Vagina (tissue), 2 donors: ENCODE measurements around the gene MED12L. TPM values are rescaled to one million over a fixed set of nuclear protein-coding genes. Genes with fewer than 3 reads are reported as not detected.

Experiments
- DNase-seq, 2 donors: peaks; one replicate each; pipeline ENCODE4 v3.0.0-alpha.2; 2017; ENCODE audit errors: extremely low spot score in 2 of 2
- H3K27ac ChIP-seq: fragments of 200-600 bp; sonication (generic); one replicate; pipeline ENCODE4 v1.5.1; 2019
- H3K27me3 ChIP-seq: fragments of 200-600 bp; sonication (generic); one replicate; pipeline ENCODE4 v1.5.1; 2019
- H3K36me3 ChIP-seq, 2 donors: fragments of 200-600 bp; sonication (generic); one replicate each; pipeline ENCODE4 v1.5.1; 2017 to 2019
- H3K4me1 ChIP-seq: fragments of 200-600 bp; sonication (generic); one replicate; pipeline ENCODE4 v1.5.1; 2019
- H3K4me3 ChIP-seq, 2 donors: fragments of 200-600 bp; sonication (generic); 1 replicate in 1 of 2; 2 replicates in 1 of 2; pipeline ENCODE4 v1.5.1; 2016 to 2019
- H3K9me3 ChIP-seq: fragments of 200-600 bp; sonication (generic); one replicate; pipeline ENCODE4 v1.5.1; 2019
- POLR2A ChIP-seq, 2 donors: fragments of 450-650 bp; IDR thresholded peaks; one replicate each; pipeline ENCODE4 v1.6.1; 2017; ENCODE audit warnings: antibody characterized with exemption in 2 of 2, mild to moderate bottlenecking in 2 of 2, moderate library complexity in 2 of 2
- POLR2AphosphoS5 ChIP-seq, 2 donors: sonication (generic); formaldehyde crosslinking; IDR thresholded peaks; one replicate each; pipeline ENCODE4 v1.9.0; 2017; ENCODE audit warnings: antibody characterized with exemption in 2 of 2, mild to moderate bottlenecking in 2 of 2, low read depth in 1 of 2; ENCODE audit not compliant: insufficient read depth in 1 of 2
- intact Hi-C: fragments of 100-400 bp; cut with DNase I; formaldehyde crosslinking; loops from one replicate; pipeline ENCODE4 v1.15.1; 2023
- total RNA-seq: library from RNA; depleted of rRNA; stranded (reverse); fragments of >200 nt; gene quantifications from one replicate; pipeline ENCODE4 v1.2.3, GENCODE V29; 2016
- TF ChIP-seq, protein P1 (sequence below), 3 experiments: fragments of 450-650 bp in 2 of 3; fragments of 200-600 bp in 1 of 3; sonication (generic) in 1 of 3; IDR thresholded peaks; one replicate each; pipeline ENCODE4 v1.5.1; 2017 to 2019; ENCODE audit warnings: antibody characterized with exemption in 3 of 3, mild to moderate bottlenecking in 2 of 3, moderate library complexity in 2 of 3

The MED12L gene
- total RNA-seq, 1 donor from 2014 or later = 1.7 TPM

GRCh38 chr3:151400341-151400740 is 314.9 kb downstream of the MED12L start:
- intact Hi-C loops = no loop called here
- Histone ChIP-seq H3K9me3 (no peaks in the 10 kb centered on the region), H3K4me3 (no peak overlapping the region), H3K36me3 (no peaks in the 10 kb centered on the region), H3K27ac (no peak overlapping the region), H3K4me1 (no peaks in the 10 kb centered on the region), H3K27me3 (no peaks in the 10 kb centered on the region)
- DNase-seq = no peak
- TF ChIP-seq POLR2A (IDR thresholded peaks at IDR 0.05) = no peak
- no peak for TF ChIP-seq POLR2AphosphoS5 (IDR thresholded peaks at IDR 0.05; ENCODE audit: insufficient read depth in 1 of 2, low read depth in 1 of 2)
- TF ChIP-seq, protein P1, sequence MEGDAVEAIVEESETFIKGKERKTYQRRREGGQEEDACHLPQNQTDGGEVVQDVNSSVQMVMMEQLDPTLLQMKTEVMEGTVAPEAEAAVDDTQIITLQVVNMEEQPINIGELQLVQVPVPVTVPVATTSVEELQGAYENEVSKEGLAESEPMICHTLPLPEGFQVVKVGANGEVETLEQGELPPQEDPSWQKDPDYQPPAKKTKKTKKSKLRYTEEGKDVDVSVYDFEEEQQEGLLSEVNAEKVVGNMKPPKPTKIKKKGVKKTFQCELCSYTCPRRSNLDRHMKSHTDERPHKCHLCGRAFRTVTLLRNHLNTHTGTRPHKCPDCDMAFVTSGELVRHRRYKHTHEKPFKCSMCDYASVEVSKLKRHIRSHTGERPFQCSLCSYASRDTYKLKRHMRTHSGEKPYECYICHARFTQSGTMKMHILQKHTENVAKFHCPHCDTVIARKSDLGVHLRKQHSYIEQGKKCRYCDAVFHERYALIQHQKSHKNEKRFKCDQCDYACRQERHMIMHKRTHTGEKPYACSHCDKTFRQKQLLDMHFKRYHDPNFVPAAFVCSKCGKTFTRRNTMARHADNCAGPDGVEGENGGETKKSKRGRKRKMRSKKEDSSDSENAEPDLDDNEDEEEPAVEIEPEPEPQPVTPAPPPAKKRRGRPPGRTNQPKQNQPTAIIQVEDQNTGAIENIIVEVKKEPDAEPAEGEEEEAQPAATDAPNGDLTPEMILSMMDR (IDR thresholded peaks at IDR 0.05) = no peak

GRCh38 chr3:151402349-151402748 is 316.9 kb downstream of the MED12L start:
- no peak for TF ChIP-seq POLR2AphosphoS5 (IDR thresholded peaks at IDR 0.05; ENCODE audit: insufficient read depth in 1 of 2, low read depth in 1 of 2)
- TF ChIP-seq, protein P1 (IDR thresholded peaks at IDR 0.05) = no peak
- no peak for TF ChIP-seq POLR2A (IDR thresholded peaks at IDR 0.05)
- Histone ChIP-seq H3K4me3 (no peak overlapping the region), H3K9me3 (no peaks in the 10 kb centered on the region), H3K4me1 (no peaks in the 10 kb centered on the region), H3K36me3 (no peaks in the 10 kb centered on the region), H3K27ac (no peak overlapping the region), H3K27me3 (no peaks in the 10 kb centered on the region)
- DNase-seq = no peak
- intact Hi-C loops = no loop called here

DNA sequence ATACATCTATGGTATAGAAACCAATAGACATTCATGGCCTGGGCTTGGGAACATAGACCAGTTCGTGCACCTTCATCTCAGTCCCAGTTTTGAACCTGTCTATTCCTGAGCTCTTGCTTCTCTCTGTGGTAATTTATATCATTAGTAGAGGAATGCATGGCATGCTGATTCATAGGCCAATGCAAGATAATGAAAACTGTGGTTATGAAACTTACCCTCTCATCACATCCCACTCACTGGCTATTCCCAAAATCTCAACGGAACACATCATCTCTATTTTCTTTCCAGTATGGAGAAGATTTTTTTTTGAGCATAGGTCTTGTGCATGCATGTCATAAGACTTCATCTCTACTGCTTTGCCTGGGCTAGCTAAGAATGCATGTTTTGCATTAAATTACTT is 317.8 kb downstream of the MED12L start:
- intact Hi-C loops = no loop called here
- no peaks in the 10 kb centered on the region for H3K27me3 ChIP-seq

GRCh38 chr3:151404316-151404715 is 318.9 kb downstream of the MED12L start:
- H3K36me3 ChIP-seq = no peaks in the 10 kb centered on the region
- no peaks in the 10 kb centered on the region for H3K27me3 ChIP-seq
- no peaks in the 10 kb centered on the region for H3K4me1 ChIP-seq
- H3K27ac ChIP-seq = no peak overlapping the region
- no peak for TF ChIP-seq POLR2AphosphoS5 (IDR thresholded peaks at IDR 0.05; ENCODE audit: insufficient read depth in 1 of 2, low read depth in 1 of 2)
- no peak for TF ChIP-seq POLR2A (IDR thresholded peaks at IDR 0.05)
- TF ChIP-seq, protein P1 (IDR thresholded peaks at IDR 0.05) = no peak
- DNase-seq = no peak
- no peaks in the 10 kb centered on the region for H3K9me3 ChIP-seq
- no peak overlapping the region for H3K4me3 ChIP-seq
- intact Hi-C loops = no loop called here

More for the DNA sequence above, 317.8 kb downstream of the MED12L start:
- no peak overlapping the region for H3K4me3 ChIP-seq
- TF ChIP-seq POLR2AphosphoS5 (IDR thresholded peaks at IDR 0.05; ENCODE audit: insufficient read depth in 1 of 2, low read depth in 1 of 2) = no peak
- no peak for TF ChIP-seq POLR2A (IDR thresholded peaks at IDR 0.05)
- TF ChIP-seq, protein P1 (IDR thresholded peaks at IDR 0.05) = no peak
- H3K9me3 ChIP-seq = no peaks in the 10 kb centered on the region
- no peak overlapping the region for H3K27ac ChIP-seq
- no peaks in the 10 kb centered on the region for H3K4me1 ChIP-seq
- no peaks in the 10 kb centered on the region for H3K36me3 ChIP-seq
- no peak for DNase-seq

DNA sequence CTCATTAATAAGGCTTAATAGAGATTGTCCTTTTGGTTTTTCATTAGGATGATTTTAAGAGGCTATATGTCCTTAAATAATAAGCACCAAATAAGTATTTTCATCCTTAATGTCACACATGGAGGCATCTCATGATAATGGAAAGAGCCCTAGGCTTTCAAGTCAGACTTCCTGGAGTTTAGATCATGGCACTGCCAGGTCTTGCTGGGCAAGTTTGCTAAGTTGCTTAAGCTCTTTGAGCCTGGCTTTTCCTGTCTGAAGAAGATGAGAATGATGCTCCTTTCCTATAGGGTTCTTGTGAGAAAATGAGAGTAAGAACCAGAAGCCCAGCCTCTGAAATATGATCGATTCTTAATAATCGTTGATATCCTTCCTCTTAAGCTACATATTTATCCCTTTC is 322.5 kb downstream of the MED12L start:
- Histone ChIP-seq H3K27ac (no peak overlapping the region), H3K27me3 (no peaks in the 10 kb centered on the region), H3K36me3 (no peaks in the 10 kb centered on the region), H3K9me3 (no peaks in the 10 kb centered on the region), H3K4me3 (no peak overlapping the region), H3K4me1 (no peaks in the 10 kb centered on the region)
- DNase-seq = no peak
- intact Hi-C loops = no loop called here
- no peak for TF ChIP-seq POLR2A (IDR thresholded peaks at IDR 0.05)
- TF ChIP-seq, protein P1 (IDR thresholded peaks at IDR 0.05) = no peak
- no peak for TF ChIP-seq POLR2AphosphoS5 (IDR thresholded peaks at IDR 0.05; ENCODE audit: insufficient read depth in 1 of 2, low read depth in 1 of 2)
